GM12892 (cell line): ENCODE results near the gene PLS1.

Experiments
- POLR2A ChIP-seq: IDR thresholded peaks from 2 replicates; pipeline ENCODE4 v1.6.1; 2011; ENCODE audit warnings: low read depth, low read length, control low read depth
- POLR2AphosphoS5 ChIP-seq: IDR thresholded peaks from 2 replicates; pipeline ENCODE4 v1.6.1; 2011; ENCODE audit warnings: low read depth, low read length, control low read depth
- TAF1 ChIP-seq: IDR thresholded peaks from 2 replicates; pipeline ENCODE4 v1.6.1; 2011; ENCODE audit warnings: low read depth, mild to moderate bottlenecking, control low read depth, low read length, borderline replicate concordance

- TF ChIP-seq TAF1 (no peak), POLR2A (no peak), POLR2AphosphoS5 (no peak)
Measured at GRCh38 chr3:142723968-142724681, 127.9 kb downstream of the PLS1 start, which contains the start of gene TRPC1.
